Hepatocyte (in vitro differentiated cells): ENCODE measurements around the gene SERPINA4.

Source experiments
- EZH2 ChIP-seq: fragments of 200-600 bp; sonication (generic); IDR thresholded peaks from 2 replicates; pipeline ENCODE4 v1.6.1; 2016; ENCODE audit warnings: antibody characterized with exemption, mild to moderate bottlenecking, borderline replicate concordance
- TF ChIP-seq, protein P1 (sequence below): fragments of 200-600 bp; sonication (generic); IDR thresholded peaks from 2 replicates; pipeline ENCODE4 v1.5.1; 2016; ENCODE audit warnings: antibody characterized with exemption, mild to moderate bottlenecking; ENCODE audit not compliant: poor library complexity

DNA sequence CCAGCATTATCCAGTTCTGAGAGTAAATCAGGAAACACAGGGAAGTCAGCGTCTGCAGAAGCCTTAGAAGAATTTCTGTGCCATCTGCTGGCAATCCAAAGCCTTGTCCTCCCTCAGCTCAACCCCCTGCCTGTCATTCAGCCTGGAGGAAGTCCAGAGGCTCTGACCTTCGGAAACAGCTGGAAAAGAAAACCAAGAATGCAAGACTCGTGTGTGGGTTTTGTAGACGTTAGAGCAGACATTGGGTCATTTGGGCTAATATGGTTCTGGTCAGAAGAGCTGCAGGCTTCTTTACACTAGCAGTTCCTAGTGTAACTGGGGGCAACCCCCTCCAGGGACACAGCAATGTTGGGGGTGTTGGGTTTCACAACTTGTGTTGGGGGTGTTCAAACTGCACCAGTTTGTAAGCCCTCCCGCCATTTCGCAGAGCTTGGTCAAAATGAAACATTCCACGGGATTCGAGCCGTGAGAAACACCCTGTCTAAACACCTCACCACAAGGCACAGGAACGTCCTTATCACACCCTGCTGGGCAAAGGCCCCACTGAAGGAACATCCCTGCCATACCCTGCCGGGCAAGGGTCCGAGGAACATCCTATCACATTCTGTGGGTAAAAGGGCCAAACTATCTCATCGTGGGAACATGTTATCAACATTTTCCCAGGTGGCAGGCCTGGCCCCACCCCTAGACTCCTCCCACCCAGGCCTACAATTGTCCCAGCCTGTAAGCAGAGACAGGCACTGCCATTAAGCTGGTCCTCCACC is 21.0 kb upstream of the SERPINA4 start:
- TF ChIP-seq, protein P1, sequence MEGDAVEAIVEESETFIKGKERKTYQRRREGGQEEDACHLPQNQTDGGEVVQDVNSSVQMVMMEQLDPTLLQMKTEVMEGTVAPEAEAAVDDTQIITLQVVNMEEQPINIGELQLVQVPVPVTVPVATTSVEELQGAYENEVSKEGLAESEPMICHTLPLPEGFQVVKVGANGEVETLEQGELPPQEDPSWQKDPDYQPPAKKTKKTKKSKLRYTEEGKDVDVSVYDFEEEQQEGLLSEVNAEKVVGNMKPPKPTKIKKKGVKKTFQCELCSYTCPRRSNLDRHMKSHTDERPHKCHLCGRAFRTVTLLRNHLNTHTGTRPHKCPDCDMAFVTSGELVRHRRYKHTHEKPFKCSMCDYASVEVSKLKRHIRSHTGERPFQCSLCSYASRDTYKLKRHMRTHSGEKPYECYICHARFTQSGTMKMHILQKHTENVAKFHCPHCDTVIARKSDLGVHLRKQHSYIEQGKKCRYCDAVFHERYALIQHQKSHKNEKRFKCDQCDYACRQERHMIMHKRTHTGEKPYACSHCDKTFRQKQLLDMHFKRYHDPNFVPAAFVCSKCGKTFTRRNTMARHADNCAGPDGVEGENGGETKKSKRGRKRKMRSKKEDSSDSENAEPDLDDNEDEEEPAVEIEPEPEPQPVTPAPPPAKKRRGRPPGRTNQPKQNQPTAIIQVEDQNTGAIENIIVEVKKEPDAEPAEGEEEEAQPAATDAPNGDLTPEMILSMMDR = peak; percentile 11
- no peak for TF ChIP-seq EZH2
